Measurements from ENCODE around the gene FAM181A. TPM values are rescaled to one million over a fixed set of nuclear protein-coding genes. Genes with fewer than 3 reads are reported as not detected.

The FAM181A gene
- total and polyA plus RNA-seq, 9 of the 15 experiments (the other 6 are each of a cell fraction or from before 2014, with no cell fraction given) = not detected

DNA sequence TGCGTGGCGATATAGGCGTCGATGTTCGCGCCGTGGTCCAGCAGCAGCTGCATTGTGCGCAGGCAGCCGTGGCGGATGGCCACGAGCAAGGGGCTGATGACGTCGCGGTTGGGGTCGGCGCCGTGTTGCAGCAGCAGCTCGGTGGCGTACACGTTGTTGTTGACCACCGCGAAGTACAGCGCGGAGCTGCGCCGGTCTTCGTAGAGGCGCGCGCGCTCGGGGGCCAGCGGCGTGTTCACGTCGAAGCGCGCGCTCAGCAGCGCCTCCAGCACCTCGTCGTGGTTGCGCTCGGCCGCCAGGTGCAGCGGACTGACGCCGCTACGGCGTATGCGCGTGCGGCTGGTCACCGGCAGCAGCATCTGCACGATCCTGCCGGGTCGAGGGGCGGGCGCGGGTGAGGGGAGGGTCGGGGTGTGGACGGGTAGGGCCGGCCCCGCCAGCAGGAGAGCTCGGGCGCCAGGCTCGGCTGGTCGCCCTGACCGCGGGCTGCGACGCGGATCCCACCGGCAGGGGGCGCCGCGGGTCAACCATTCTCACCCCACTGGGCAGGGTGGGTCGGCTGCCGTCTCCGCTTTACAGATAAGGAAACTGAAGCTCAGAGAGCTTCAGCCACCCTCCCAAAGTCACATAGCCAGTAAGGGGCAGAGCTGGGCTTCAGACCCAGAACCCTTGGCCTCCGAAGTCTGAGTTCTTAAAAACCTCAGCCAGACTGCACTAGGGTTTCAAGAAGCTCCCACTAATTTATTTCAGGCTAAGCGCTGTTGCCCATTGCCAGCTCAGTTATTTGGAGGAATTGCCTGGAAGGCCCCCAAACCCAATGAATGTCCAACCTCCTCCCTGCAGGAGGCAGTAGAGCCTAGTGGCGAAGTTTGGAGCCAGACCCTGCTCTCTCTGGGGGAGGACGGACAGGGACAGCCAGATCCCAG lies 12.4 kb downstream of the FAM181A start:
- CTCF ChIA-PET (ENCODE audit: low intra/inter-chr PET ratio) = interaction anchor here (0.9 to 1.9 kb wide), 4 partner anchors 59 to 204 kb away, joined by 3 to 9 read pairs (median 4); no protein-coding TSS in a partner anchor
- TF ChIP-seq, protein P1, sequence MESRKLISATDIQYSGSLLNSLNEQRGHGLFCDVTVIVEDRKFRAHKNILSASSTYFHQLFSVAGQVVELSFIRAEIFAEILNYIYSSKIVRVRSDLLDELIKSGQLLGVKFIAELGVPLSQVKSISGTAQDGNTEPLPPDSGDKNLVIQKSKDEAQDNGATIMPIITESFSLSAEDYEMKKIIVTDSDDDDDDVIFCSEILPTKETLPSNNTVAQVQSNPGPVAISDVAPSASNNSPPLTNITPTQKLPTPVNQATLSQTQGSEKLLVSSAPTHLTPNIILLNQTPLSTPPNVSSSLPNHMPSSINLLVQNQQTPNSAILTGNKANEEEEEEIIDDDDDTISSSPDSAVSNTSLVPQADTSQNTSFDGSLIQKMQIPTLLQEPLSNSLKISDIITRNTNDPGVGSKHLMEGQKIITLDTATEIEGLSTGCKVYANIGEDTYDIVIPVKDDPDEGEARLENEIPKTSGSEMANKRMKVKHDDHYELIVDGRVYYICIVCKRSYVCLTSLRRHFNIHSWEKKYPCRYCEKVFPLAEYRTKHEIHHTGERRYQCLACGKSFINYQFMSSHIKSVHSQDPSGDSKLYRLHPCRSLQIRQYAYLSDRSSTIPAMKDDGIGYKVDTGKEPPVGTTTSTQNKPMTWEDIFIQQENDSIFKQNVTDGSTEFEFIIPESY (CRISPR knock-in tag; IDR thresholded peaks at IDR 0.05) = peak; percentile 93
- no peak for TF ChIP-seq HDAC1 (IDR thresholded peaks at IDR 0.05)
- no peak for TF ChIP-seq MEIS2 (IDR thresholded peaks at IDR 0.05; ENCODE audit: partially characterized antibody)
- no peak for TF ChIP-seq ZNF444 (CRISPR knock-in tag; IDR thresholded peaks at IDR 0.05)
- TF ChIP-seq, protein P2, sequence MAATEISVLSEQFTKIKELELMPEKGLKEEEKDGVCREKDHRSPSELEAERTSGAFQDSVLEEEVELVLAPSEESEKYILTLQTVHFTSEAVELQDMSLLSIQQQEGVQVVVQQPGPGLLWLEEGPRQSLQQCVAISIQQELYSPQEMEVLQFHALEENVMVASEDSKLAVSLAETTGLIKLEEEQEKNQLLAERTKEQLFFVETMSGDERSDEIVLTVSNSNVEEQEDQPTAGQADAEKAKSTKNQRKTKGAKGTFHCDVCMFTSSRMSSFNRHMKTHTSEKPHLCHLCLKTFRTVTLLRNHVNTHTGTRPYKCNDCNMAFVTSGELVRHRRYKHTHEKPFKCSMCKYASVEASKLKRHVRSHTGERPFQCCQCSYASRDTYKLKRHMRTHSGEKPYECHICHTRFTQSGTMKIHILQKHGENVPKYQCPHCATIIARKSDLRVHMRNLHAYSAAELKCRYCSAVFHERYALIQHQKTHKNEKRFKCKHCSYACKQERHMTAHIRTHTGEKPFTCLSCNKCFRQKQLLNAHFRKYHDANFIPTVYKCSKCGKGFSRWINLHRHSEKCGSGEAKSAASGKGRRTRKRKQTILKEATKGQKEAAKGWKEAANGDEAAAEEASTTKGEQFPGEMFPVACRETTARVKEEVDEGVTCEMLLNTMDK (IDR thresholded peaks at IDR 0.05; ENCODE audit: borderline replicate concordance, insufficient read depth, low read depth, low read length, poor library complexity, severe bottlenecking) = peak; percentile 65
- TF ChIP-seq SMC3 (conservative IDR thresholded peaks at IDR 0.05; ENCODE audit: insufficient read depth, low read depth, low read length) = peak; percentile 28; the same call in 1 of the 2 replicates
- TF ChIP-seq, protein P3, sequence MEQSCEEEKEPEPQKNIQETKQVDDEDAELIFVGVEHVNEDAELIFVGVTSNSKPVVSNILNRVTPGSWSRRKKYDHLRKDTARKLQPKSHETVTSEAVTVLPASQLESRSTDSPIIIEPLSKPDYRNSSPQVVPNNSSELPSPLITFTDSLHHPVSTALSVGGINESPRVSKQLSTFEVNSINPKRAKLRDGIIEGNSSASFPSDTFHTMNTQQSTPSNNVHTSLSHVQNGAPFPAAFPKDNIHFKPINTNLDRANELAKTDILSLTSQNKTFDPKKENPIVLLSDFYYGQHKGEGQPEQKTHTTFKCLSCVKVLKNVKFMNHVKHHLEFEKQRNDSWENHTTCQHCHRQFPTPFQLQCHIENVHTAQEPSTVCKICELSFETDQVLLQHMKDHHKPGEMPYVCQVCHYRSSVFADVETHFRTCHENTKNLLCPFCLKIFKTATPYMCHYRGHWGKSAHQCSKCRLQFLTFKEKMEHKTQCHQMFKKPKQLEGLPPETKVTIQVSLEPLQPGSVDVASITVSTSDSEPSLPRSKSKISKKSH (CRISPR knock-in tag; IDR thresholded peaks at IDR 0.05) = no peak
- no peak for TF ChIP-seq C11orf30 (IDR thresholded peaks at IDR 0.05; ENCODE audit: low read depth)
- no peak for TF ChIP-seq DDX20 (tag; IDR thresholded peaks at IDR 0.05; ENCODE audit: low read depth)
- TF ChIP-seq PHF8 (IDR thresholded peaks at IDR 0.05; ENCODE audit: borderline replicate concordance, low read length) = no peak
- TF ChIP-seq, protein P4, sequence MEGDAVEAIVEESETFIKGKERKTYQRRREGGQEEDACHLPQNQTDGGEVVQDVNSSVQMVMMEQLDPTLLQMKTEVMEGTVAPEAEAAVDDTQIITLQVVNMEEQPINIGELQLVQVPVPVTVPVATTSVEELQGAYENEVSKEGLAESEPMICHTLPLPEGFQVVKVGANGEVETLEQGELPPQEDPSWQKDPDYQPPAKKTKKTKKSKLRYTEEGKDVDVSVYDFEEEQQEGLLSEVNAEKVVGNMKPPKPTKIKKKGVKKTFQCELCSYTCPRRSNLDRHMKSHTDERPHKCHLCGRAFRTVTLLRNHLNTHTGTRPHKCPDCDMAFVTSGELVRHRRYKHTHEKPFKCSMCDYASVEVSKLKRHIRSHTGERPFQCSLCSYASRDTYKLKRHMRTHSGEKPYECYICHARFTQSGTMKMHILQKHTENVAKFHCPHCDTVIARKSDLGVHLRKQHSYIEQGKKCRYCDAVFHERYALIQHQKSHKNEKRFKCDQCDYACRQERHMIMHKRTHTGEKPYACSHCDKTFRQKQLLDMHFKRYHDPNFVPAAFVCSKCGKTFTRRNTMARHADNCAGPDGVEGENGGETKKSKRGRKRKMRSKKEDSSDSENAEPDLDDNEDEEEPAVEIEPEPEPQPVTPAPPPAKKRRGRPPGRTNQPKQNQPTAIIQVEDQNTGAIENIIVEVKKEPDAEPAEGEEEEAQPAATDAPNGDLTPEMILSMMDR (IDR thresholded peaks at IDR 0.05 in 2 of 3, conservative IDR thresholded peaks at IDR 0.05 in 1 of 3; ENCODE audit: insufficient read depth in 2 of 3, low read depth in 1 of 3, low read length in 3 of 3) = peak; percentile 32 to 88 (median 65); a peak in 5 of 6 replicates

More for the DNA sequence above, 12.4 kb downstream of the FAM181A start:
- H3K9me3 ChIP-seq (replicated peaks; ENCODE audit: control insufficient read depth, insufficient read depth, low read depth, low read length) = no peaks in the 10 kb centered on the region
- H4K20me1 ChIP-seq (replicated peaks; ENCODE audit: control insufficient read depth, insufficient read depth, low read length) = no peaks in the 10 kb centered on the region
- no peak overlapping the region for H3K9ac ChIP-seq (ENCODE audit: insufficient read depth in 1 of 2, low read depth in 2 of 2, low read length in 2 of 2)
- no peak overlapping the region for H3K4me3 ChIP-seq
- POLR2A ChIA-PET = interaction anchor here (0.6 kb wide), 1 partner anchor 30 kb away, joined by 3 read pairs; no protein-coding TSS in a partner anchor
- in situ Hi-C loops (cut with MboI) = loop anchor here (5.0 kb wide), 1 partner anchor 63 kb away; no protein-coding TSS in a partner anchor
- BruUV-seq (replicated peaks) = no TSS peak
- ATAC-seq (peak; percentile 96), FAIRE-seq (no peak), DNase-seq (ENCODE audit: extremely low read depth in 1 of 4, low spot score in 3 of 4) (peak; percentile 60 to 76 (median 72))
- peaks cover 0 to 20% of the 10 kb centered on the region in 2 experiments; a peak in 2 of 5 replicates for H3K27me3 ChIP-seq (ENCODE audit: control insufficient read depth in 2 of 2, insufficient read depth in 2 of 2, low read length in 2 of 2)
- H2AFZ ChIP-seq (ENCODE audit: low read depth, low read length) = no peak overlapping the region
- 0 out of 5 replicates have a peak, but pooled peaks cover 0 to 2% of the 10 kb centered on the region in 2 experiments for H3K4me1 ChIP-seq (replicated peaks in 1 of 2; ENCODE audit: control insufficient read depth in 2 of 2, insufficient read depth in 2 of 2, low read length in 2 of 2)
- H3K36me3 ChIP-seq (ENCODE audit: control insufficient read depth, insufficient read depth, low read length) = no peaks in the 10 kb centered on the region
- H3K79me2 ChIP-seq (ENCODE audit: control insufficient read depth, insufficient read depth, low read length) = no peaks in the 10 kb centered on the region
- H3K27ac ChIP-seq (ENCODE audit: extremely low read depth, low read depth, low read length) = no peak overlapping the region
- no peak overlapping the region for H3K4me2 ChIP-seq (ENCODE audit: insufficient read depth, low read length)
- intact Hi-C loops (cut with micrococcal nuclease) = loop anchor here (2.0 to 5.0 kb wide), 2 partner anchors 63 to 241 kb away; no protein-coding TSS in a partner anchor
- H3K9me1 ChIP-seq (ENCODE audit: control insufficient read depth, insufficient read depth, low read length) = no peaks in the 10 kb centered on the region
- 79% methylated on average over 12 of the region's 84 CpGs for WGBS (ENCODE audit: insufficient coverage, low coverage, missing lambda C conversion rate)
